Brain microvascular endothelial cell (primary cell): ENCODE measurements around the gene SPIC.

ENCODE experiments used
- DNase-seq: peaks from one replicate; pipeline ENCODE4 v3.0.0-alpha.2; 2020
- H3K27ac ChIP-seq: fragments of 250-450 bp; sonication (Bioruptor Pico); 2 replicates; pipeline ENCODE4 v1.5.1; 2020; ENCODE audit warnings: mild to moderate bottlenecking, moderate library complexity
- H3K27me3 ChIP-seq: fragments of 250-450 bp; sonication (Bioruptor Pico); replicated peaks from 2 replicates; pipeline ENCODE4 v1.5.1; 2020; ENCODE audit warnings: mild to moderate bottlenecking
- H3K36me3 ChIP-seq: fragments of 250-450 bp; sonication (Bioruptor Pico); replicated peaks from 2 replicates; pipeline ENCODE4 v1.5.1; 2020; ENCODE audit warnings: mild to moderate bottlenecking
- H3K4me3 ChIP-seq: 2 replicates; pipeline ENCODE4 v1.5.1; 2011; ENCODE audit warnings: low read depth, mild to moderate bottlenecking, control low read depth, low read length, moderate library complexity
- CTCF ChIP-seq: IDR thresholded peaks from 2 replicates; pipeline ENCODE4 v1.5.1; 2011; ENCODE audit warnings: low read depth, mild to moderate bottlenecking, moderate library complexity, low read length, control low read depth, inconsistent platforms; ENCODE audit errors: missing control alignments
- in situ Hi-C: cut with HindIII; loops from 2 replicates; pipeline ENCODE4 v1.10.0; 2017; ENCODE audit warnings: low sequenced_read_pairs, low pct_ligation_motif_present

SPIC gene

GRCh38 chr12:101474711-101475386 is at the start of gene SPIC:
Gene SPIC (plus strand): TSS chr12:101475336. CDS start chr12:101476905, 1,569 bp downstream.
- Histone ChIP-seq H3K27me3 (no peaks in the 10 kb centered on the region), H3K4me3 (no peak within 1 kb of the TSS), H3K27ac (no peak within 1 kb of the TSS), H3K36me3 (no peaks in the 10 kb centered on the region)
- no peak for TF ChIP-seq CTCF
- DNase-seq = no peak
- in situ Hi-C loops = no loop called here

GRCh38 chr12:101430456-101430855 is 44.7 kb upstream of the SPIC start:
- no peaks in the 10 kb centered on the region for H3K27me3 ChIP-seq
- H3K27ac ChIP-seq = no peak overlapping the region
- in situ Hi-C loops = no loop called here
- TF ChIP-seq CTCF = no peak
- H3K4me3 ChIP-seq = no peak overlapping the region
- DNase-seq = no peak
- no peaks in the 10 kb centered on the region for H3K36me3 ChIP-seq

- no peak for DNase-seq
- no peaks in the 10 kb centered on the region for H3K27me3 ChIP-seq
- in situ Hi-C loops = no loop called here
- H3K4me3 ChIP-seq = no peak overlapping the region
- TF ChIP-seq CTCF = no peak
- H3K36me3 ChIP-seq = no peaks in the 10 kb centered on the region
- H3K27ac ChIP-seq = no peak overlapping the region
Measured at GRCh38 chr12:101436136-101436535, 39.0 kb upstream of the SPIC start.

- Histone ChIP-seq H3K27me3 (no peaks in the 10 kb centered on the region), H3K27ac (no peak overlapping the region), H3K4me3 (no peak overlapping the region), H3K36me3 (no peaks in the 10 kb centered on the region)
- in situ Hi-C loops = no loop called here
- TF ChIP-seq CTCF = no peak
- DNase-seq = no peak
Measured at GRCh38 chr12:101439236-101439635, 35.9 kb upstream of the SPIC start.

GRCh38 chr12:101441461-101442224 is 33.5 kb upstream of the SPIC start:
- in situ Hi-C loops = no loop called here
- TF ChIP-seq CTCF = no peak
- no peaks in the 10 kb centered on the region for H3K27me3 ChIP-seq
- DNase-seq = no peak
- no peaks in the 10 kb centered on the region for H3K36me3 ChIP-seq
- no peak overlapping the region for H3K27ac ChIP-seq
- no peak overlapping the region for H3K4me3 ChIP-seq
